Measurements from ENCODE around the gene ZFYVE28.

Gene ZFYVE28

DNA sequence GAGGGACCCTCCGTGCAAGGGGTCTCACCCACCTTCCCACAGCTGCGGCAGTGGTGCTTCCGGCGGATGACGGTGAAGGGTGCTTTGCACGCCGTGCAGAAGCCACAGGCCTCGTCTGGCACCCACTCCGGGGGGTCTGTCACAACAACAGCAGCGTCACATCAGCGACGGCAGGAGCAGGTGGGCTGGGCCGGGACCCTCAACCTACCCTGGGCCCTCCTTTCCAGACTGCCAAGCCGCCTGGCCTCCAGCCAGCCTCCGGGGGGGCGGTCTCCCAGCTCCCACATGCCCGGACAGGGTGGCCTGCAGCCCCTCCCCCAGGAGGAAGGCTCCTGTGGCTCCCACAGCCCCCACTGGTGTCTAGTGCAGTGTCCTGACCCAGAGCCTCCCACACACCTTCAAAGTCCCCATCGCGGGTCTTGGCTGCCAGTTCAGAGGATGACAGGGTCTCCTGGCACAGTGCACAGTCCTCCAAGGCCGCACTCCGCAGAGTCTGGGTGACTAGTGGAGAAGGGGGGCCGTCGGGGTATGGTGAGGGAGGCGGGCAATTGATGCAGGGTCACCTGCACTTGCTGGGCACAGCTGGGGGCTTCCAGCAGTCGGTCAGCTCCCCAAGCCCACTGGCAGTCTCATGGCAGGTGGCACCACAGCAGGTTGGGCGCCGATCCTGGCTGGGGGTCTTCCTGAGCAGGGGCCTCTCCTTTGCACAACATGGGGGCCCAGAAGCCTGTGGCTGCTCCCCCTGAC lies 147.0 kb downstream of the ZFYVE28 start:
- no peak for DNase-seq (ENCODE audit: low spot score)

- no peak for DNase-seq (ENCODE audit: low spot score)
These were observed 147.9 kb downstream of the ZFYVE28 start for GRCh38 chr4:2270341-2271165.

- DNase-seq (ENCODE audit: low spot score), result no peak
These were observed 148.8 kb downstream of the ZFYVE28 start for GRCh38 chr4:2269618-2270163.

DNA sequence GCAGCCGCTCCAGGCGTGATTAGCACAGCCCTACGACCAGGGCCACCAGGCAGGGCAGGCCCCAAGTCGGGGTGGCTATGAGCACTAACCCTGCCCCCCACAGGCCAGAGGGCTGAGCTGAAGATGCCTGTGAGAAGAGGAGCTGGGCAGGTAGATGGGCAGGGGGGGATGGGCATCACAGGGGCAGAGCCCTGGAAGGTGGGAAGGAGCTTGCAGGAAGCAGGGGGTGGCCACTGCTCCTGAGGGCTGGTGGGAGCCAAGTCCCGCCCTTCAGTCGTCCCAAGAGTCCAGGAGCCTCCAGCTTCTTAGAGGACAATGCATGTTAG lies 149.3 kb downstream of the ZFYVE28 start:
- no peak for DNase-seq (ENCODE audit: low spot score)

GRCh38 chr4:2268357-2269205 lies 149.9 kb downstream of the ZFYVE28 start:
- no peak for DNase-seq (ENCODE audit: low spot score)

GRCh38 chr4:2267841-2268240 lies 150.6 kb downstream of the ZFYVE28 start:
- no peak for DNase-seq (ENCODE audit: low spot score)

- no peak for DNase-seq (ENCODE audit: low spot score)
These were observed 151.1 kb downstream of the ZFYVE28 start for GRCh38 chr4:2267320-2267811.

DNA sequence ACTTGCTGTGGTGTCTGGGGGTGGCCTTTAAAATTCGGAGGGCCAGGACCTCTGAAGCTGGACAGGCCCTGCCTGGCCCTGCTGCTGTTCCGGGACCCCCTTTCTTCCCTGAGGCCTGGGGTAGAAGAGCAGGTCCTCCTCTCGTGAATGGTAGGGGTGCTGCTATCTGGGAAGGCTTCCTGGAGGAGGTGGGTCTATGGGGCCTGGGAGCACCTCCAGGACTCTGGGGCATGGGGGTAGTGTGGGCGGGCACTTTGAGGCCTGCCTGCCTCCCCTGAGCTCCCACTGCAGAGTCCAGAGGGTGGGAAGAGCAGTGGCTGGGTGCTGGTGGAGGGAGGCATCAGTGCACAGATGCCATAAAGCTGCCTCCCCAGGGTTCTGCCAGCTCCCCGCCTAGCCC lies 151.6 kb downstream of the ZFYVE28 start:
- DNase-seq (ENCODE audit: low spot score), result no peak

DNA sequence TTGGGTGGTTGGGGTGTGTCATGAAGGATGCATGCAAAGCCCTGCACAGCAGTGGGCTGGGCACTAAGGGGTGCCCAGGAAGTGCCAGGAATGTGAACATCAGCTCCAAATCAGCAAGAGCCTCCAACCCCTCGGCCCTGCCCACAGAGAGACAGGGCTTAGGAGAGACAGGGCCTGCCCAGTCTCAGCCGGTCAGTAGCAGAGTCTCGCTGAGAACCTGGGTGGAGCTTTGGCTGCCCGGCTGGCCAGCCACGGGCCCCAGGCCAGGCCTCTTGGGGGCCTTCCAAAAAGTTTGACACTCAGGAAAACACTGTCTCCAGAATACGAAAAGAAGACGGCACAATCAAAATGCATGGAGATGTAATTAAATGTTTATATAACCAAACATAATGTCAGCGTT lies 152.3 kb downstream of the ZFYVE28 start:
- DNase-seq (ENCODE audit: low spot score), result no peak

DNA sequence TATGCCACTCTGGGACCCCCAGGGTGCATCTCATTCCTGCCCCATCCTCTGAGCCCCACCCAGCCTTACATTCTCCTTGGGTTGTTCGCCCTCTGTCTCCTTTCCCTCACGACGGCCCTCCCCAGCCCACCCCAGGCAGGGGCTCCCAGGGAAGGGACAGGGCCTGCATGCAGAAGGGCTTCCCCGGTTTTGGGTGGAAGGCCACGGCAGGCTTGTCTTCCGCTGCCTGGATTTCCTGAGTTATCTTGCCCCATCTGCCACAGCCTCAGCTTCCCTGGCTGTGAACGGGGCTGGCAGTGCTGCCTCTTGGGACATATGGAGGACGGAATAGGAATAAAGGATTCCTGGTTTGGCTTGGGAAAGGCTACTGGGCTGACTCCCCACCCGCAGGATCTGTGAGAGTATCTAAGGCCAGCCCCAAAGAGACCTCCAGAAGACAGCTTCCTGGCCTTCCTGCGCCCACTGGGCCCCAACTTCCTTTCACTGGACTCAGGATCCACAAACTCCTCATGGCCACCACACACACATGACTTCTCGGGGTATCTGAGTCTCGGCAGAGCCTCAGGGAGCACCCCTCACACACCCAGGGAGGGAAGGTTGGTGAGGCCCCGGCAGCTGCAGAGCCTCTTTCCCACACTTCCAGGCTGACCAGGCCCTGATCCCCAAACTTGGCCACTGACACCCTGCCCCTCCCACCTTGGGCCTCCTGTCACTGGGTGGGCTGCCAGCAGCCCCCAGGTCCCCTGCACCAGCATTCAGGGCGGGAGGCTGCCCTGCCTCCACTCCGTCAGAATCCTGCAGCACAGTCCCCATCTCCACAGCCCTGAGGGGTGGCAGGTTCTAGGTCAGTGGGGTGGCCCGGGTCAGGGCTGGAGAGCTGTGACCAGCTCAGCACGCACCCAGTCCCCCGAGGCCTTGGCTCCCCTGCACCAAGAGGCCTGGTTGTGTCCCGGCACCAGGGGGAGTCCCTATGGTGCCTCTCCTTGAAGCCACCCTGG lies 153.0 kb downstream of the ZFYVE28 start:
- no peak for DNase-seq (ENCODE audit: low spot score)

- no peak for DNase-seq (ENCODE audit: low spot score)
These were observed 153.9 kb downstream of the ZFYVE28 start for GRCh38 chr4:2264481-2265041.

- DNase-seq (ENCODE audit: low spot score), result no peak
These were observed 154.5 kb downstream of the ZFYVE28 start for GRCh38 chr4:2263926-2264321.

- DNase-seq (ENCODE audit: low spot score), result no peak
These were observed 155.5 kb downstream of the ZFYVE28 start for GRCh38 chr4:2262944-2263250.

- DNase-seq (ENCODE audit: low spot score), result peak; percentile 98
These were observed 156.1 kb downstream of the ZFYVE28 start for GRCh38 chr4:2262145-2262943.

DNA sequence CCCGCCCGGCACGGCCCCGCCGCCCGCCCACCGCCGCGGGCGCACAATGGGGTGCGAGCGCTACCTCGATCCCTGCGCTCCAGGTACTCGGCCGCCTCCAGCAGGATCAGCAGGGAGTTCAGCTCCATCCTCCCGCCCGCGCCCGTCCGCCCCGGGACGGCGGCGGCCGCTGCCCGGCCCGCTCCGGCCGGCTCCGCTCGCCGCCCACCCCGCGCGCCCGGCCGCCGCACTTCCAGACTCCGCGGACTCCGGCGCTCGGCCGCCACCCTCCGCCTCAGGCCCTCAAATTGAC lies 156.6 kb downstream of the ZFYVE28 start, which contains the start of gene MXD4:
MXD4 (minus strand) TSS at position 257 of the 292 bp plus-strand sequence; CDS start at position 128, 129 bp downstream.
- DNase-seq (ENCODE audit: low spot score), result no peak

DNA sequence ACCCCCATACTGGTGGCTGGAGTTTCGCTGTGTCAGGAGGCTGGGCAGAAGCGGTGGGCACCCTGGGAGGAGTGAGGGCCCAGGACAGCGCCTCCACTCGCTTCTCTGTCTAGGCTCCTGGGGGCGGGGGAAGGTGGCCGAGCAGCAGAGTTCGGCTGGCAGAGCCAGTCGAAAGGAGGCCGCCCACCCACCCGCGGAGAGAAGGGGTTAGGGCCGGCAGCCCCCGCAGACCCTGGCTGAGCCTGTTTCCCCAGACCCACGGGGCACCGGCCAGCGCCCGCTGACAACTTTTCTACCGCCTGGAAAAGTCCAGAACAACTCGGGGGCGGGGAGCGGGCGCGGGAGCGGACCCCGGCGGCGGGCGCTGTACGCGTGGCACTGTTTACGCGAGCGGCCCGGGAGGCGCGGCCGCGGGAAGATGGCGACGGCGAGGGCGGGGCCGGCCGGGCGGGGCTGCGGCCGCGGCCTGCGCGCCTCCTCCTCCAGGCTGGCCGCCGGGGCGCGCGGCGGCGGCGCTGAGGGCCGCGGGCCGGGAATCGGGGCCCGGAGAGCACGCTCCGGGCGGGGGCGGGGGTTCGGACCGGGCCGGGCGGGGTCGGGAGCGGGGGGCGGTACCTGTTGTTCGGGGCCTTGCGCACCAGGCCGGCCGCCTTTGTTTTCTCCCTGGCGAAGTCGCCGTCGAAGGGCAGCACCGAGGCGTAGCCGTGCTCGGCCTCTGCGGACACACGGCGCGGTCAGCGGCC lies 157.2 kb downstream of the ZFYVE28 start:
- DNase-seq (ENCODE audit: low spot score), result peak; percentile 26

- DNase-seq (ENCODE audit: low spot score), result no peak
These were observed 157.9 kb downstream of the ZFYVE28 start for GRCh38 chr4:2260344-2261109.

DNA sequence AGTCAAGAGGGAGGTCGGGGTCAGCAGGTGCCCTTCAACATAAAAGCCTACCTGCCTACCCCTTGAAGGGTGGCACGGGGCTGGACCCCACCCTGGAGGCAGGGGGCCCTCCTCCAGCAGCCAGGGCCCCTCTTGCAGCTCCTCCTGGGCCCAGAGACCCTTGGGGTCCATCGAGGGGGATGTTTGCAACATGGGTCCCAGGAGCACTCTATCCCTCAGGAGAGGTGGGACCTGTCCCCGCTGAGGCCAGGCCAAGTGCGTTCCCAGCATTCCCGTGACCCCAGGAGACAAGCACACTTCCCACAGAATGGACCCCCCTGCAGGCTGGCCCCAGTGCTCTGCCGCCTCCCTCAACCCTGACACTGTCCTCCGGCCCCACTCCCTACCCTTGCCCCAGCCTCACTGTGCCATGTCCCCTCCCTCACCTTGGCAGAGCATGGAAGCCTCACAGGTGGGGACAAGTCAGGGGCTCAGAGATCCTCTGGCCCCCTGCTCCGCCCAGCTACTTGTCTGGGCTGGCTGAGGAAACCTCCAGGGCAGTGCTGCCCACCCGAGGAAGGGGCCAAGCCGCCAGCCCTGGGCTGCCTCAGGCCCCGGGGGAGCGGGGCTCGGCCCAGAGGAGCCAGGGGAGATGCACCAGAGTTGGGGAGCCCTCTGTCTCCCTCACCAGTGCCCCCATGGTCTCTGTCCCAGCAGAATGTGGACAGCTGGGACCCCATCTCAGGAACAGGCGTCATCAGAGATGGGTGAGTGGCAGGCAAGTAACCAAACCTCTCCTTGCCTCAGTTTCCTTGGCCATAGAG lies 158.7 kb downstream of the ZFYVE28 start:
- no peak for DNase-seq (ENCODE audit: low spot score)

Measured in activated CD4-positive, alpha-beta T cell treated with anti-CD3 and anti-CD28 coated beads, Interleukin-2, Interleukin-4, amounts not matched to agents 100 ng/mL and 50 ng/mL, durations not matched to agents 16 hours and 8 hours (primary cell).